ENCODE data around the gene THADA. TPM values are rescaled to one million over a fixed set of nuclear protein-coding genes. Genes with fewer than 3 reads are reported as not detected.
"Not testable (repeated sequence)": the region's sequence is repeated elsewhere in the genome, so short reads cannot be mapped to it uniquely, and the experiment has no call there.

The THADA gene
- polyA plus RNA-seq, 10 donors, result 16.2 to 24.7 (median 18.2) TPM

GRCh38 chr2:43389581-43390466 is 206.0 kb downstream of the THADA start:
- no peak for DNase-seq

GRCh38 chr2:43388371-43388770 is 207.5 kb downstream of the THADA start:
- DNase-seq, result no peak

- DNase-seq, result peak in 1 of 3 donors; percentile 62
Measured at GRCh38 chr2:43387092-43388062, 208.5 kb downstream of the THADA start.

GRCh38 chr2:43386679-43387078 is 209.2 kb downstream of the THADA start:
- not testable (repeated sequence) for DNase-seq

- DNase-seq, result no peak
Measured at GRCh38 chr2:43384143-43384542, 211.7 kb downstream of the THADA start.

GRCh38 chr2:43383533-43383932 is 212.3 kb downstream of the THADA start:
- no peak for DNase-seq

- DNase-seq, result no peak
Measured at GRCh38 chr2:43379494-43379893, 216.3 kb downstream of the THADA start.

GRCh38 chr2:43377327-43377726 is 218.5 kb downstream of the THADA start:
- no peak for DNase-seq

GRCh38 chr2:43376523-43377198 is 219.2 kb downstream of the THADA start:
- no peak for DNase-seq

GRCh38 chr2:43375746-43376522 is 219.9 kb downstream of the THADA start:
- DNase-seq, result no peak

GRCh38 chr2:43372416-43373081 is 223.3 kb downstream of the THADA start:
- no peak for DNase-seq

- no peak for DNase-seq
Measured at GRCh38 chr2:43370705-43371104, 225.1 kb downstream of the THADA start.

GRCh38 chr2:43370146-43370545 is 225.7 kb downstream of the THADA start:
- no peak for DNase-seq

GRCh38 chr2:43368483-43369385 is 227.1 kb downstream of the THADA start:
- no peak for DNase-seq

- no peak for DNase-seq
Measured at GRCh38 chr2:43367012-43367782, 228.6 kb downstream of the THADA start.

GRCh38 chr2:43363120-43363519 is 232.7 kb downstream of the THADA start:
- DNase-seq, result no peak

- DNase-seq, result no peak
Measured at GRCh38 chr2:43361286-43361685, 234.6 kb downstream of the THADA start.

- DNase-seq, result no peak
Measured at GRCh38 chr2:43360137-43360536, 235.7 kb downstream of the THADA start.
